Measurements from ENCODE around the gene MRLN. TPM values are rescaled to one million over a fixed set of nuclear protein-coding genes. Genes with fewer than 3 reads are reported as not detected.

Gene MRLN
- total RNA-seq, 1 donor from 2014 or later, result 16.9 TPM

GRCh38 chr10:59705931-59706330 lies 47.3 kb downstream of the MRLN start:
- DNase-seq (ENCODE audit: low spot score), result no peak

- DNase-seq (ENCODE audit: low spot score), result no peak
Measured at GRCh38 chr10:59704630-59705029, 48.6 kb downstream of the MRLN start.

GRCh38 chr10:59702347-59702746 lies 50.9 kb downstream of the MRLN start:
- DNase-seq (ENCODE audit: low spot score), result no peak

GRCh38 chr10:59700709-59701108 lies 52.5 kb downstream of the MRLN start:
- DNase-seq (ENCODE audit: low spot score), result no peak

DNA sequence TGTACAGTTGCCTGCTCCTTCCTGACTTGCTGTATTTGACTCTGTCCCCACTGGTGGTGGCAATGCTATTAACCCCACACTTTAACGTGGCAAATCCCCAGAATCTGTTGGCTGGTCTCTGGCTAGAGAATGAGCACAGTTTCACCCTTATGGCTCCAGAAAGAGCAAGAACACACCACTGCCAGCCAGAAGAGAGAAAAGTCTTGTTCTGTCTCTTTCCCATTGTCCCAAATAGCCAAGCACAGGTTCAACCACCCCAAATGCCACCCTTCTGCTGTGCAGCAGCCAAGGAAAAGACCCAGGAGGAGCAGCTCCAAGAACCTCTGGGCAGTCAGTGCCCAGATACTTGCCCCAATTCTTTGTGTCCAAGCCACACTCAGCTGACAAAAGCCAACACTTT lies 54.9 kb downstream of the MRLN start:
- DNase-seq (ENCODE audit: low spot score), result no peak

GRCh38 chr10:59695637-59696036 lies 57.6 kb downstream of the MRLN start:
- no peak for DNase-seq (ENCODE audit: low spot score)

DNA sequence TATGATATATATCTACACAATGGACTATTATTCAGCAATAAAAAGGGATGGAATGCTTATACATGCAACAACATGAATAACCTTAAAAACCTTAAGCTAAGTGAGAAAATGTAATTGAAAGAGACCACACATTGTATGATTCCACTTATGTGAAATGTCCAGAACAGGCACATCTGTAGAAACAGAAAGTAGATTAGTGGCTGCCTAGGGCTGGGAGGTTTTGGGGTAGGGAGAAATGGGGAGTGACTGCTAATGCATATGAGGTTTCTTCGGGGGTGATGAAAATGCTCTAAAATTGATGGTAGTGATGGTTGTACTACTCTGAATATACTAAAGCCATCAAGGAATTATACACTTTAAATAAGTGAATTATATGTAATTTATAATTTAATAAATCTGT lies 58.3 kb downstream of the MRLN start:
- no peak for DNase-seq (ENCODE audit: low spot score)

DNA sequence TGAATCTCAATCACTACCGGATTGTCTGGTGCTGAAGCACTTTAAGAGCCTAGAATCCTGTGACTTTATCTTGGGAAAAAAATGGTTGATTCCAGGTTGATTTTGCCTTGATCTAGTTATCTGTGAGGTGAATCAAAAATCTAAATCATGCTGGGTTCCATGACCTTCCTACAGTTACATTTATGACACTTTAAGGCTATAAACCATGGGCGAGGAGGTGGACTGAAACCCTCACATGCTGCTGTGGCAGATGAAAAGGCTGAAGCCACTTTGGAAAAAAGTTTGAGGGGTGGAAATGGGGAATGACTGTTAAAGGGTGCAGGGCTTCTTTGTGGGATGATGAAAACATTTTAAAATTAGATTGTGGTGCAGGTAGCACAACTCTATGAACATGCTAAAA lies 61.1 kb downstream of the MRLN start:
- no peak for DNase-seq (ENCODE audit: low spot score)

DNA sequence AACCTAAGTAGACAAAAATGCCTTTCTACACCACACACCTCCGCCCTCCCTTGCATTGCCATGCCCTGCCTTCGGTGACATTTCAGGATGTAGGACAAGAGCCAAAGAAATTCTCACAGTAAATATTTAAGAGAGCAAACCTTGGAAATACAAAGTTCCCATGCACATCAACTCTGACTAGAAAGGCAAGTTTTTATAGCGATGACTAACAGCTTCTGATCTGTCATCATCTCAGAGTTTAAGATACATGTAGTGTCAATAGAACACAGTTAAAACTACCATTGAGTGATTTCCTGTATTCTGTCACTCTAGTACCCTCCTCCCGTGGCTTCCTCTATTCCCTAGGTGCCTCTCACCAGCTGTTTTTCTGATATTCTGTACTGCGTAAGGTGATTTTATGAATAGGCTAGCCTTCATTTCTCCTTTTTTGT lies 64.3 kb downstream of the MRLN start:
- DNase-seq (ENCODE audit: low spot score), result no peak

- no peak for DNase-seq (ENCODE audit: low spot score)
Measured at GRCh38 chr10:59687657-59688056, 65.6 kb downstream of the MRLN start.

Other genes with a start within 250 kb of the MRLN start
- gene SLC16A9, start 43.6 kb downstream of the MRLN start, total RNA-seq (ENCODE audit: insufficient read depth, low replicate concordance), result 2.4 TPM
- gene CCDC6, start 153.1 kb upstream of the MRLN start, total RNA-seq (ENCODE audit: insufficient read depth, low replicate concordance), result 35.4 TPM

Data from umbilical cord (tissue), 2 donors.